OCI-LY1 (cell line): ENCODE results near the gene NUCB1.

ENCODE experiments used
- H2AFZ ChIP-seq: fragments of 200-600 bp; sonication (generic), shearing (Covaris generic); 2 replicates; pipeline ENCODE4 v1.6.0; 2014; ENCODE audit warnings: antibody characterized with exemption, mild to moderate bottlenecking, low read length
- H3F3A ChIP-seq: fragments of 200-600 bp; sonication (generic), shearing (Covaris generic); 2 replicates; pipeline ENCODE4 v1.6.0; 2014; ENCODE audit warnings: mild to moderate bottlenecking, antibody characterized with exemption, low read length, moderate library complexity; ENCODE audit not compliant: insufficient read depth
- H3K27ac ChIP-seq: fragments of 200-600 bp; sonication (generic); 2 replicates; pipeline ENCODE4 v1.5.1; 2014; ENCODE audit warnings: low read length, mixed run types, mild to moderate bottlenecking, low read depth; ENCODE audit not compliant: poor library complexity, severe bottlenecking
- H3K27me3 ChIP-seq: fragments of 200-600 bp; sonication (generic); 2 replicates; pipeline ENCODE4 v1.6.0; 2014; ENCODE audit warnings: antibody characterized with exemption, mild to moderate bottlenecking, low read length, moderate library complexity; ENCODE audit not compliant: insufficient read depth
- H3K36me3 ChIP-seq: fragments of 200-600 bp; sonication (generic); 2 replicates; pipeline ENCODE4 v1.6.1; 2014; ENCODE audit warnings: mild to moderate bottlenecking, antibody characterized with exemption, low read length, moderate library complexity, mixed read lengths; ENCODE audit not compliant: insufficient read depth
- H3K4me1 ChIP-seq: fragments of 200-600 bp; sonication (generic); 2 replicates; pipeline ENCODE4 v1.5.1; 2014; ENCODE audit warnings: mild to moderate bottlenecking, low read length, moderate library complexity; ENCODE audit not compliant: insufficient read depth, severe bottlenecking
- H3K4me2 ChIP-seq: fragments of 200-600 bp; sonication (generic), shearing (Covaris generic); 2 replicates; pipeline ENCODE4 v1.6.1; 2014; ENCODE audit warnings: low read length
- H3K4me3 ChIP-seq: fragments of 200-600 bp; sonication (generic); 2 replicates; pipeline ENCODE4 v1.5.1; 2014; ENCODE audit warnings: low read length, low read depth, mild to moderate bottlenecking, mixed read lengths; ENCODE audit not compliant: poor library complexity, severe bottlenecking
- H3K79me2 ChIP-seq: fragments of 200-600 bp; shearing (Covaris generic); 2 replicates; pipeline ENCODE4 v1.6.1; 2016; ENCODE audit warnings: mixed run types, low read length, mixed read lengths; ENCODE audit not compliant: insufficient read depth
- H3K9ac ChIP-seq: fragments of 200-600 bp; sonication (generic), shearing (Covaris generic); 2 replicates; pipeline ENCODE4 v1.6.1; 2014; ENCODE audit warnings: mild to moderate bottlenecking, low read length, mixed read lengths
- H3K9me2 ChIP-seq: fragments of 200-600 bp; sonication (generic), shearing (Covaris generic); 2 replicates; pipeline ENCODE4 v1.6.1; 2014; ENCODE audit warnings: low read depth, mild to moderate bottlenecking, low read length, mixed read lengths
- H3K9me3 ChIP-seq: fragments of 200-600 bp; shearing (Covaris generic); 2 replicates; pipeline ENCODE4 v1.6.1; 2014; ENCODE audit warnings: low read length, mixed read lengths
- H4K20me1 ChIP-seq: fragments of 200-600 bp; sonication (generic), shearing (Covaris generic); 2 replicates; pipeline ENCODE4 v1.6.0; 2016; ENCODE audit warnings: mild to moderate bottlenecking, low read length; ENCODE audit not compliant: insufficient read depth
- CTCF ChIP-seq: fragments of 200-600 bp; sonication (generic), shearing (Covaris generic); IDR thresholded peaks from 2 replicates; pipeline ENCODE4 v1.5.1; 2017; ENCODE audit warnings: mild to moderate bottlenecking, antibody characterized with exemption, low read length, moderate library complexity, mixed read lengths
- EZH2 ChIP-seq: fragments of 200-600 bp; sonication (generic), shearing (Covaris generic); IDR thresholded peaks from 2 replicates; pipeline ENCODE4 v1.8.0; 2017; ENCODE audit warnings: borderline replicate concordance, mixed run types, mild to moderate bottlenecking, antibody characterized with exemption, low read length, moderate library complexity, mixed read lengths

Gene NUCB1

GRCh38 chr19:48964205-48965039, 64.3 kb downstream of the NUCB1 start:
- Histone ChIP-seq H4K20me1 (no peaks in the 10 kb centered on the region), H3F3A (peaks cover 5% of the 10 kb centered on the region; the same call in 1 of the 2 replicates)

GRCh38 chr19:48965040-48965805, 65.1 kb downstream of the NUCB1 start, which contains the start of gene FTL:
Gene FTL (plus strand): TSS chr19:48965309. CDS start chr19:48965508, 199 bp downstream.
- no peaks in the 10 kb centered on the region for H3K27me3 ChIP-seq
- H3K79me2 ChIP-seq, result 0 out of 2 replicates have a peak, but pooled peaks cover 4% of the 10 kb centered on the region
- peak within 1 kb of the TSS; percentile 85 for H3K9ac ChIP-seq
- H3K9me2 ChIP-seq, result no peaks in the 10 kb centered on the region
- H3K27ac ChIP-seq, result peak within 1 kb of the TSS; percentile 87
- TF ChIP-seq CTCF (no peak), EZH2 (no peak)
- H3K36me3 ChIP-seq, result peaks cover 45% of the 10 kb centered on the region
- H3K4me1 ChIP-seq, result peaks cover 56% of the 10 kb centered on the region
- H3K4me3 ChIP-seq, result peak within 1 kb of the TSS; percentile 67
- H3K4me2 ChIP-seq, result peak within 1 kb of the TSS; percentile 98
- no peaks in the 10 kb centered on the region for H3K9me3 ChIP-seq
- no peak within 1 kb of the TSS for H2AFZ ChIP-seq
- H3F3A ChIP-seq, result peaks cover 5% of the 10 kb centered on the region; the same call in 1 of the 2 replicates
- no peaks in the 10 kb centered on the region for H4K20me1 ChIP-seq

More at GRCh38 chr19:48964205-48965039, 64.3 kb downstream of the NUCB1 start:
- TF ChIP-seq CTCF, result no peak
- TF ChIP-seq EZH2, result no peak
- peaks cover 52% of the 10 kb centered on the region for H3K4me1 ChIP-seq
- peak overlapping the region; percentile 87 for H3K27ac ChIP-seq
- peak overlapping the region; percentile 85 for H3K9ac ChIP-seq
- no peak overlapping the region for H2AFZ ChIP-seq
- H3K4me2 ChIP-seq, result peak overlapping the region; percentile 94
- H3K9me2 ChIP-seq, result no peaks in the 10 kb centered on the region
- H3K36me3 ChIP-seq, result peaks cover 38% of the 10 kb centered on the region
- 0 out of 2 replicates have a peak, but pooled peaks cover 4% of the 10 kb centered on the region for H3K79me2 ChIP-seq
- no peaks in the 10 kb centered on the region for H3K27me3 ChIP-seq
- no peaks in the 10 kb centered on the region for H3K9me3 ChIP-seq
- H3K4me3 ChIP-seq, result peak overlapping the region; percentile 57

- H3F3A ChIP-seq, result peaks cover 5% of the 10 kb centered on the region; the same call in 1 of the 2 replicates
- peak overlapping the region; percentile 78 for H3K9ac ChIP-seq
- H3K4me2 ChIP-seq, result peak overlapping the region; percentile 98
- peaks cover 47% of the 10 kb centered on the region for H3K36me3 ChIP-seq
- H2AFZ ChIP-seq, result no peak overlapping the region
- peak overlapping the region; percentile 72 for H3K27ac ChIP-seq
- TF ChIP-seq EZH2 (no peak), CTCF (no peak)
- H3K79me2 ChIP-seq, result 0 out of 2 replicates have a peak, but pooled peaks cover 4% of the 10 kb centered on the region
- no peaks in the 10 kb centered on the region for H3K9me3 ChIP-seq
- H3K27me3 ChIP-seq, result no peaks in the 10 kb centered on the region
- peaks cover 58% of the 10 kb centered on the region for H3K4me1 ChIP-seq
- no peaks in the 10 kb centered on the region for H3K9me2 ChIP-seq
- peak overlapping the region; percentile 67 for H3K4me3 ChIP-seq
- no peaks in the 10 kb centered on the region for H4K20me1 ChIP-seq
These were observed 65.9 kb downstream of the NUCB1 start for GRCh38 chr19:48965806-48966540.
